Glomerular endothelial cell (primary cell): ENCODE measurements around the gene TRMT11. TPM values are rescaled to one million over a fixed set of nuclear protein-coding genes. Genes with fewer than 3 reads are reported as not detected.
"Not testable (repeated sequence)": the region's sequence is repeated elsewhere in the genome, so short reads cannot be mapped to it uniquely, and the experiment has no call there.

Source experiments
- DNase-seq: peaks from one replicate; pipeline ENCODE4 v3.0.0-alpha.2; 2011; ENCODE audit warnings: low read depth, low spot score; ENCODE audit errors: extremely low read depth
- total RNA-seq: library from RNA; depleted of rRNA; stranded (reverse); fragments of >200 nt; gene quantifications from 2 replicates; pipeline ENCODE4 v1.2.3, GENCODE V29; 2015

The TRMT11 gene
- total RNA-seq, 1 donor from 2014 or later: 10.3 TPM

DNA sequence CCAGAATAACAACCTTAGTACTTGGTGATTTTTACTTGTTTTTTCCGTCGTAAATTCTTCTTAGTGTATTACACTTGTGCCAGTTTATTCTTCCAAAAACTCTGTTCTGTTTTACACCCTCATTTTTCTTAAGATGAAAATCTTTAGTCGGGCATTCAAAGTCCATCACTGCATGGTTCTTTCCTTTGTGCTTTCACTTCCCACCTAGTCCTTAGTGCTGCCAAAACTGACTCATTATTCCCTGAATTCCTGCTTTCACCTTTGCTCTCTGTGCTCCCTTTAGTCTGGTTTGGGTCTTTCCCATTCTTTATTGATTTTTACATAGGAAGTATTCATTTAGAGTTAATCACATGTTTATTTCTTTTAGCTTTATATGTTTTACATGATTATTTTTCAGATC, 3.3 kb downstream of the TRMT11 start:
- DNase-seq: no peak

DNA sequence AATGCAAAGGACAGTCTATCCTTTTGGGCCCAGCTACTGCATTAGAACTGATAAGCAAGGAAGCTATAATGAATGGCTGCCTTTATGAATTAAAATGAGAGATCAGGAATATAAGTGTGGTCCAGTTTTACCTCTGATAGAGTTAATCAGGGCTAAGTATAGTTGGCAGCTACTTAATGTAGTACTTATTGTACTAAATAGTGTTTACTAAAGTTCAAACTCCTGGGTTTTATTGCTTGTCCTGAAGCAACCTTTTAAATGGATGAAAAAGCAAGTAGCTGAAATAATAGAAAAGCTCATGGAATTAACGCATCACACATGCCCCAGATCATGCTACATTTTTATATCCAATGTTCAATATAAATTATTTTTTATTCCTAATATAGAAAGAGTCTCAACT, 5.3 kb downstream of the TRMT11 start:
- no peak for DNase-seq

DNA sequence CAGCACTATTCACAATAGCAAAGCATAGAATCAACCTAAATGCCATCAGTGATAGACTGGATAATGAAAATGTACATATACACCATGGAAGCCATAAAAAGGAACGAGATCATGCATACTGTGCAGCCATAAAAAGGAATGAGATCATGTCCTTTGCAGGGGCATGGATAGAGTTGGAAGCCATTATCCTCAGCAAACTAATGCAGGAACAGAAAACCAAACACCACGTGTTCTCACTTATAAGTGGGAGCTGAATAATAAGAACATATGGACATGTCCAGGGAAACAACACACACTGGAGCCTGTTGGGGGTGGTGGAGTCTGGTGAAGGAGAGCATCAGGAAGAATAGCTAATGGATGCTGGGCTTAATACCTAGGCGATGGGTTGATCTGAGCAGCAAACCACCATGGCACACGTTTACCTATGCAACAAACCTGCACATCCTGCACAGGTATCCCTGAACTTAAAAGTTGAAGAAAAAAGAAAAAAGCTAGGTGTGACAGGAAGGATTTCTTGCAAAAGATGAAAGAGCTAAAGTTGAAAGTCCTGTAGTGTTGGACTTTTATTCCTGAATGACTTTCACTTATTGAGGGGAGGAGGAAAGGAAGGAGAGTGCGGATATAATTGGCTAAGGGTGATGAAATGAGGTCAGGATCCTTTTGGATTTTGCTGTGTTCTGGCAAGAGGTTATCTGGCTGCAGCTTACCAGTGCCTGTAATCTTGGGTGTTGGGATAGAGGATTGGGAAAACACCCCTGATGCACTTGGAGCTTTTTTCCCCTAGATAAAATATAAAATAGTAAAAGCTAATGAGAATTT, 8.5 kb downstream of the TRMT11 start:
- DNase-seq: no peak

DNA sequence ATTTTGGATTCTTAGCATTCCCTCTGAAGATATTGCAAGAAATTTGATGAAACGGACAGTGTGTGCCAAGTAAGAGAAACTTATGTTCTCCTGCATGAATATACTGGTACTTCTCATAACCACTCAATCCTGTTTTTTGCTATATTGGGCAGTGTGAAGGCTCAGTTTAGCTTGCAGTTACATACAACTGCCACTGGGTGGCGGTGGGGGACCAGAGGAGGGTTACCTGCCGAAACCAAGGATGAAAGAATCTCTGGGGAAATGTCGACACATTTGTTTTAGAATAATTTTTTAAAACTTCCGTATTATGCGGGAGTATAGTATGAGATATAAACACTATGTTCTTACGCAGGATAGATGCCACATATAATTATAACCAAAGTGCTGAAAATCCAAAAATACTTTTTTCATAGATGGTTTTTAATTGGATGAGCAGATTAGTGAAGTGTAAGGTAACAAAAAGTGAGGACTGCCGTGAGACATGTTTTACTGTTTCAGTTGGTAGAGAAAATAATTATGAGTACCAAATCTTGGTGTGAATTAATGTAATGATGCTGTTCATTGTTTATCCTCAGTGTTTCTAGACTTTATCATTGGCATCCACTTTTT, 9.7 kb downstream of the TRMT11 start:
- DNase-seq: no peak

DNA sequence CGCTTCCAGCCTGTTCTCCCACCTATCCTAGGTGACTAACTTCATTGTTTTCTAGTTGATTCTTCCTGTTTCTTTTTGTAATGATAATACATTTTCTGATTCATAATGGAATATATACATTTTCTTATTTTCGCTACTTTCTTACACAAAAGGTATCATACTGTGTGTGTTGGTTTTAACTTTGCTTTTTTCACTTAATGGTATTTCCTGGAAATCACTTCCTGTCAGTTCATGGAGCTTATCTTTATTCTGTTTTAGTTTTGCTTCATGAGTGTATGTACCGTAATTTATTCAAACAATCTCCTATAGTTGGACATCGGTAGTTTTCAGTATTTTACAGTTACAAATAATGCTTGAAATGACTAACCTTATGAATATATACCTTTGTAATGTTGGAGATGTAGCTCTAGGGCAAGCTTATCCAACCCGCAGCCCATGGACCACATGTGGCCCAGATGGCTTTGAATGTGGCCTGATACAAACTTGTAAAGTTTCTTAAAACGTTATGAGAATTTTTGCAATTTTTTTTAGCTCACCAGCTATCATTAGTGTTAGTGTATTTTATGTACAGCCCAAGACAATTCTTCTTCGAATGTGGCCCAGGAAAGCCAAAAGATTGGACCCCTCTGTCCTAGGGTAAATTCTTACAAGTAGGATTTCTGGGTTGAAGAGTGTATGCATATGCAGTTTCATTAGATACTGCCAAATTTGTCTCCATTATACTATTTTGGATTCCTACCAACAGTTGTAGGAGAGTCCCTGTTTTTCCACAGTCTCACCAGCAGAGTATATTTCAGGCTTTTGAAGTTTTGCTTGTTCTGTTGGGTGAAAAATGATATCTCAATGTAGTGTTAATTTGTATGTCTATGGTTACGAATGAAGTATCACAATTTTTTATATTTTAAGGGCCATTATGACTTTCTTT, 16.7 kb downstream of the TRMT11 start:
- DNase-seq: no peak

DNA sequence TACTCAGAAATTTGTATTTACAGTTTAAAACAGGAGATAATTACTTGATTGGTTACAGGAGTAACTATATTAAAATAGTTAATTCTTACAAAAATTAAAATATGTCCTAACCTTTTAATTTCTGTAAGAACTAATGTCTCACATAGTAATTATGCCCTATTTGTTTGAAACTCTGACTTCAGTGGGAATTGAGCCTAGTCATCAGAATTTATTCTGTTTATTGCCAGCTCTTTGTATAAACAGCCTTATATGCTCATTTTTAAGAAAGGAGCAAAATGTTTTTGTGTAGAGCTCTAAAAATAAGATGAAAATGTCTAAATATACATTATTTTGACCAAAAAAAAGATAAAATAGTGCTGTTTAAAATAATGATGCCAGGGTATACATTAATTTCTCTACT, 21.5 kb downstream of the TRMT11 start:
- no peak for DNase-seq

DNA sequence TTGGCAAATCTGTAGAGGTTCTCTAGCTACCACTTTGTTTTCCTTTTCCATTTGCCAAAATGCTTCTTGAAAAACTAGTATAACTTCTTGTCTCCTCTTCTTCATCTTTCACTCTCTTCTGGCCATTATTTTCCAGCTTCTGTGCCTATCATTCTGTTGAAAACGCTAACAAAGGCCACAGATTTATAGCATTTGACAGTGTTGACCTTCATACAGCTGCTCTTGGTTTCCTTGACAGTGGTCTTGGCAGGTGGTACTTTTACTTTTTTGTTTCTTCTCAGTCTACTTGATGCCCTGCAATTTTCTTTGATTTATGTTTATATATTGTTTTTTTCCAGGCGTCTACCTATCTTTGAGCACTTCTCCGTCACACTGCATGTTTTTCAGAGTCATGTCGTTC, 23.7 kb downstream of the TRMT11 start:
- no peak for DNase-seq

DNA sequence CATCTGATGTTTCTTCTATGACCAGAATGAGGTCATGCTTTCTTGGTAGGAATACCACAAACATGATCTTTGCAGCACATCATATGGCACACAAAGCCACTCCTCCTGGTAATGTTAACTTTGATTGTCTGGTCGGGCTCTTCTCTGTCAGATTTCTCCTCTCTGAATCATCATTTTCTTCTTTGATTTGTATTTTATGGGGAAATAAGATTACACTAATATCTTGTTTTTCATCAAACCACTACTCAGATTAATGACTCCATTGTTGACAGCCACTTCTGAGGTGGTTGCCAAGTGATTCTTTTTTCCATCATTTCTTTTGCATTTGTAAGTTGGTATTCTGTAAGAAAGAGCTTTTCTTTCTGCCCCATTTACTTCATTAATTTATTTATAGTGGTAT, 29.5 kb downstream of the TRMT11 start:
- no peak for DNase-seq

DNA sequence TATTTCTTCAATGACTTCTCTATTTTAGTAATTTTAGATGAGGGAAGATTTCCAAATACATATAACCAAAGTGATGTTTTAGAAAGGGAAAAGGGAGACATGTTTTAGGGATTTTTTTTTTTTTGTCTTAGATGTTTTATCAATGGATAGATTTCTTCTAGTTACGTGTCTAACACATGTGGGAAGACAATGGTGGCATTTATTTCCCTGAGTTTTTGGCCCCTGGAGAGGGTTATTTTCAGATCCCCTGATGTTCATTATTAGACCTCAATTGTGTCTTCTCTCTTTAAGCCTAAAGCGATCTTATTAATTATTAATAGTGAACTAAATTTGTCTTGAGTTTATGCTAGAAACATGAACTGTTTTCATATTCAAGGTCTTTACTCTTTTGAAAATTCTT, 30.3 kb downstream of the TRMT11 start:
- DNase-seq: no peak

DNA sequence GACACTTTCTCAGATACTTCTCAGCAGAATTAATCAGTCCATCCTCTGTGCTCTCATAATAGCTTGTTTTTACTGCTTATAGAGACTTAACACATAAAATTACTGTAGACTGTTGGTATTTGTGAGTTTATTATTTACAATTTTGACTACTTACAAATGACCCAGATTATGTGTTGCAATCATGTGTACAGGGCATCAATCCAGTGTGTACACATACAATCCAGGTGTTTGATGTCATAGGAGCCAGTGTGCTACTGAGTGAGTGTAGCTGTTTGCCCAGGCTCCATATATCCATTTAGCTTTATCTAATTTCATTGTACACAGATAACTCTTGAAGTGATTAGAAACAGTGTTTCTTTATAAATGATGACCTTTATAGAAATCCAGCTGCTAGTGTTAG, 31.3 kb downstream of the TRMT11 start:
- no peak for DNase-seq

DNA sequence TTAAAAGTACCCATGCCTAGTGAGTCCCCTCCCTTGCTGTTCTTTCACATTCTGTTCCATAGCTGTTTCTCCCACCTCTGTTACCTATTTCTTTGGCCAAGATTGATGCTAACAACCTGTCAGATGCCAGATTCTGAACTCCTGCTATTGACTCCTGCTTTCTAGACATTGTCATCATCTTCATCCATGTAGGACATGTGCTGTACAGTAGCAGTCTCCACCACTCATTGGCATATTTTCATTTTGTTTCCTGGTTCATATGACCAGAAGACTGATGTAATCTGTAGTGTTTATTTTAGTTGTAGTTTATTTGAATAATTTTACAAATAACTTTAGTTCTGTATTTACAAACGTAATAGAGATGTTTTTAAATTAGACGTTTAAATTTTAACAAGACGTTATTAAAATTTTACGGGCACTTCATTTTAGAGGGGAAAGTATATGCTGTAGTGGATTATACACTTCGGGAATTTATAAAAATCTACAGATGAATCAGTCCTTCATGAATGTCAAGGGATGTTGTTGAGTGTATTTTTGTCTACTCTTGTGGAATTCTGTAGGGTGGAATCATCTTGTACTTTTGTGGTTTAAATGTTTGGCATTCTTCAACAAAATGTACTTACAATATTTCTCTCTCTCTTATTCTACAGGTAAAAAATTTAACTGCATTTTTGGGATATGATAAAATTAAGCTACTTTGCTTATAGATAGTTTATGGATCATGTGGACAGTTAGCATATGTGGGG, 34.1 kb downstream of the TRMT11 start:
- DNase-seq: no peak

DNA sequence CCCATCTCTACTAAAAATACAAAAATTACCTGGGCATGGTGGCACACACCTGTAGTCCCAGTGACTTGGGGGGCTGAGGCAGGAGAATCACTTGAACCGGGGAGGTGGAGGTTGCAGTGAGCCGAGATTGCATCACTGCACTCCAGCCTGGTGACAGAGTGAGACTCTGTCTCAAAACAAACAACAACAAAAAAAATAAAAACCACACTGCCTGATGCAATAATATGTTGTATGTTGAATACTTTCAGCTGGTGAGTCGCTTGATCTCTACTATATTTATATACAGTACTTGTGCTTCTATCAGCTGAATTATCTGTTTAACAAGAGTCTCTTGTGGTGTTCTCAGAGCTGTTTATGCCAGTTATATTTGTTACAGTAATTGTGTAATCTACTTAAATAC, 37.1 kb downstream of the TRMT11 start:
- not testable (repeated sequence) for DNase-seq

DNA sequence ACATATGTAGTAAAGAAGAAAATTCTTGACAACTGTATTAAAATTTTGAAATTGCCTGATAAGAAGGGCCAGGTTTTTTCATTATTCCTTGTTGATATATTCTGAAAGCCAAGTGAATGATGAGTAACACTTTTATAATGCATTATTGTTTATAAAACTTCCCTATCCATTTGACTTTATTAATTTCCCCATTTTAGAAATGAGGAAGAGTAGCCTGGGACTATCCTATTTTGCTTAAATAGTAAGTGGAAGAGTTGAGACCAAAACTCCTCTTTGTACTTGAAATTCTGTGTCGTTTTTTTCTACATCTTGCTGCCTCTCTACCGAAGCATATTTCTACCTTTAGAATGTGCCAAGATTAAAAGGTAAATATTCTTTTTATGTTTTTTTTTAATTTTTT, 39.7 kb downstream of the TRMT11 start:
- DNase-seq: no peak

DNA sequence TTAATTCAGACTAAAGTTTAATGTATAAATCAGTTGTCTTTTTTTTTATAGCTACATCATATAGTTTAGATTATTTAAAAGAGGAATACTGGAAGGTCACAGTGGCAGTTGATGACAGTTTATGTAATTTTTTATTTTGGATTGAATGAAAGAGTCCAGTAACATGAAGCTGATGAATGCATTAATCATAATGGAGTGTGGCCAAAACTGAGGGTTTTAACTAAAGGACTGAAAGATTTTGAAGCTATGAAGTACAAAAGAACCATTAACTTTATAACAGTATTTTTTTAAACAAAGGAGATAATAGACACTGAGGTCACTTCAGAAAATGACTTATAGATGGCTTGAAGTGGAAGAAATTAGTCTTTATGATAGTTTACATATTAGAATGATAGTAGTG, 41.3 kb downstream of the TRMT11 start:
- DNase-seq: no peak

DNA sequence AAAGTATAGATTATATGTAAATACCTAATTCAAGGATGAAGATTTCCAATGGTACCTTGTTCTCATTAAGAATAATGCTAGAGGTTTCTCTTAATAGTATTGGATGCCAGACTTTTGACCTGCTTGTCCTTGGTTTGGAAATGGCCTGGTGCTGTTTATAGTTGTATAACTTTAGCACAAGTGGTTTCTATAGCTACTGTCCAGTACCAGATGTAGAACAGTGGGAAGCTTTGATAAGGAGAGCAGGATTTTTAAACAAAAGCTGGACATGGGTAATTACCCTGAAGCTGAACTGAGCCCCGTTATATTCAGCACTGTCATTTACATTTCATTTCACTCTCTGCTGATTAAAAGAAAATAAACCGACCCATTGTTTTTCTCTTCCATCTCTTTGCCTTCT, 43.7 kb downstream of the TRMT11 start:
- DNase-seq: no peak

DNA sequence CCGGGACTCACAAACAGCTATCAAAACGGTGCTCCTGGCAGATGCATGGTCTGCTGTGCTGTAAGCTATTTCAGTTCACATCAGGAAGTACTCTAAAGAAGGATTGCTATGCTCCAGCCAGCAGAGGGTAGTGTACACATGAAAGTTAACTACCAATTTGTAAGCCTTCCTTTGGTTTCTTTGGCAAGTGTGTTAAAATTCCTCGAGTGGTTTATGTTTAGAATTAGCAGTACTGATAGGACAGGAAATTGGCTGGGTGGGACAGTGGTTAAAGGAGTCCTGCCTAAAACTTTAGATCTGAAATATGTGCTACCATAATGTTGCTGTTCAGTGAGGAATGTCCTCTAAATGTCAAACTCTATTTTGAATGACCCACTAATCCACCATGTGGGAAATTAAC, 47.4 kb downstream of the TRMT11 start:
- DNase-seq: peak; percentile 34

DNA sequence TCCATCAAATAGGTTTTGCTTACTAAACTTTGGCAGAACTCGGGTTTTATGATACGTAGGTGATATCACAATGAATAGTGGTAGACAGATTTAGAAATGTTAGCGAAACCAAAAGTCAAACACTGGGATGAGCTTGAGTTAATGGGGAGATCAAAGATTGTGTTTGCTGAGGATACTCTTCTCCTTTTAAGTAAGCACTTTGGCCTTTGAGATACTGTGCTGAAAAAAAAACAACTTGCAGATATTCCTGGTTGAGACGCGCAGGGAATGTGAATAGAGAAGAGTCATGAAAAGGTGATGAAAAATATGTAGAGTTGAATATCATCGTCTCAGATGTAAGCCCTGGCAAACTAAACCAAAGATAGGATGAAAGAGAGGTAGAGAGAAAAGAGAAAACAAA, 48.3 kb downstream of the TRMT11 start:
- DNase-seq: no peak

DNA sequence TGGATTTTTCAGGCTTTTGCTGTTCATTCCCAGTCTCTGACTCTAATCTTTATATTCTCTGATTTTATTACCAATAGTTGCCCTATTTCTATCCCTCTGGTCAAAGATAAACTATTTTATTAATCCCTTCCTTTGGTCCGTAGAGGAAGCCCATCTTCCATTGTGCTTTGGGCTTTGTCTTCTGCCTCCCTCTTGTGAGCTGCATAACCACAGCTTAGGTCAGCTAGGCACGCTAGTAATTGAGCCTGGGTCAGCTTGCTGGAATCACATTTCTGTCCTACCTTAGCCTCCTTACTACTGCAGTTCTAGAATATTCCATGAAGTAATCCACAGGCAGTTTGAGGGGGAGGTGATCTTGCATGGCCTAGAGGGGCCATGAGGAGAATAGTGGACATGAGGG, 49.4 kb downstream of the TRMT11 start:
- no peak for DNase-seq

DNA sequence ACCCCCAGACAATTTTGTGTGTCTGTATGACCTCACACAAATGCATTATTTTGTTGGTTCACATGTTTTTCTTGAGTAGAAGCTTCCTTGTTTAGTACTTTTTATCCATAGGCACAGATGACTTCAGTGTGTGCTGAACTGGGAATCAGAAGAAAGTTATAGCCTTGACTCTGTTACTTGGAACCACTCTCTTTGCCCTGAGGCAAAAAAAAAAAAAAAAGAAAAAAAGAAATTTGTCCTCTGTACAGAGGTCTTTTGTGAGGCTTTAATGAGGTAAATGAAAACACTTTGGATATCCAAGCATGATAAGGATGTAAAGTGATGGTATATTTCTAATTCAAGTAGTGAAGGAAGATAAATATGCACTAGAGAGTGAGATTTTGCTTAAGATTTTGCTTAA, 51.9 kb downstream of the TRMT11 start:
- no peak for DNase-seq

DNA sequence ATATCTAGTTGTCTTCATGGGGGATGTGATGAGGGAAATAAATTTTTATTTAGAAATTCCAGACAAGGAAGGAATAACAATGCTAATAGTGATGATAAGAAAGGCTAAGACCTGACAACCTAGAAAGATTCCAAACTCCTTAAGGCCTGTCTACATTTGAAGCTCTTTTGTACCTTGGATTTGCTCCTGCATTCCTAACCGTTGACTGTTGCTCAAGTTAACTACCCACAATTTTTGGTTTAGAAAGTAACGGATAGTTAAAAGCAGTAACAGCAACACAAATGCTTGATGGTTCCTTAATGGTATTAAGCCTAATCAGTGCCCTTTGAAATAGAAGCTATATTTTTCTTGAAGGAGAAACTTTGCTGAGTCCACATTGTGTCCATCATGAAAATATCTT, 52.9 kb downstream of the TRMT11 start:
- DNase-seq: no peak

DNA sequence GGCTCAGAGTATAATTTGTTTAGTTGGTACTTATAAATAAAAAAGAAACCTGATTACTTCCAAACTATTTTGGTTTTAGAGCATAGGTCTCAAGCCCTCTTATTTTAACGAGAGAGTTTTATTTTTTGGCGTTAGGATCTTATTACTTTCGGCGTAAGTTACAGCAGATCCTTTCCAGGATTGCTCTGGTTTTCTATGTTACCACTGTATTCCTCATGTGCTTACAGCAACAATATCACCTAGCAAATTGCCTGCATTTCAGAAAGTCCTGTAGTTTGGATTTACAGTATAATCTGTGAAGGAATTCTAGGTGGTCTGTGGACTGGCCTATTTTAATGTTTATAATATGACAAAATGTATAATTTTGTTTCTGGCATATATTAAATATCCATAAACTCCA, 54.1 kb downstream of the TRMT11 start:
- DNase-seq: no peak
